Fibroblast of upper back skin (primary cell): Measurements from ENCODE around the gene TSPAN1.
A peak's percentile ranks its signal among the peaks of the same experiment; 100 is the strongest.

Experiments used
- DNase-seq: peaks from one replicate; pipeline ENCODE4 v3.0.0-alpha.2; 2013

The TSPAN1 gene

GRCh38 chr1:46188295-46189030, 13.6 kb downstream of the TSPAN1 start:
- DNase-seq = no peak

- no peak for DNase-seq
Measured at GRCh38 chr1:46190539-46190938, 15.7 kb downstream of the TSPAN1 start.

GRCh38 chr1:46191033-46191701, 16.3 kb downstream of the TSPAN1 start:
- DNase-seq = no peak

GRCh38 chr1:46192171-46192570, 17.3 kb downstream of the TSPAN1 start:
- no peak for DNase-seq

GRCh38 chr1:46193285-46193684, 18.4 kb downstream of the TSPAN1 start:
- no peak for DNase-seq

GRCh38 chr1:46193984-46194570, 19.2 kb downstream of the TSPAN1 start:
- DNase-seq = no peak

GRCh38 chr1:46194641-46195193, 19.8 kb downstream of the TSPAN1 start:
- no peak for DNase-seq

- DNase-seq = no peak
Measured at GRCh38 chr1:46196609-46197008, 21.7 kb downstream of the TSPAN1 start.

GRCh38 chr1:46197560-46197963, 22.7 kb downstream of the TSPAN1 start:
- no peak for DNase-seq

- DNase-seq = peak; percentile 53
Measured at GRCh38 chr1:46197964-46198811, 23.3 kb downstream of the TSPAN1 start, which contains the start of gene POMGNT1. Gene POMGNT1, minus strand, starts transcription at chr1:46198434. Its CDS starts 613 bp downstream, at chr1:46197821.

GRCh38 chr1:46199233-46199749, 24.4 kb downstream of the TSPAN1 start:
- DNase-seq = no peak

- DNase-seq = no peak
Measured at GRCh38 chr1:46203738-46204405, 29.0 kb downstream of the TSPAN1 start.

GRCh38 chr1:46204406-46204742, 29.5 kb downstream of the TSPAN1 start:
- DNase-seq = no peak

- no peak for DNase-seq
Measured at GRCh38 chr1:46205141-46205540, 30.3 kb downstream of the TSPAN1 start.

GRCh38 chr1:46205791-46206190, 30.9 kb downstream of the TSPAN1 start:
- DNase-seq = no peak

- no peak for DNase-seq
Measured at GRCh38 chr1:46206399-46206798, 31.5 kb downstream of the TSPAN1 start.

GRCh38 chr1:46210561-46210960, 35.7 kb downstream of the TSPAN1 start:
- no peak for DNase-seq

- DNase-seq = no peak
Measured at GRCh38 chr1:46211051-46211450, 36.2 kb downstream of the TSPAN1 start.

GRCh38 chr1:46215504-46215903, 40.6 kb downstream of the TSPAN1 start:
- no peak for DNase-seq

- DNase-seq = no peak
Measured at GRCh38 chr1:46218443-46218842, 43.6 kb downstream of the TSPAN1 start.

GRCh38 chr1:46219551-46220520, 44.9 kb downstream of the TSPAN1 start:
- DNase-seq = peak; percentile 12
